Inflammatory macrophage (primary cell): ENCODE measurements around the gene HNRNPA3.
"Not testable (repeated sequence)": the region's sequence is repeated elsewhere in the genome, so short reads cannot be mapped to it uniquely, and the experiment has no call there.

Source experiments
- DNase-seq, 2 donors: peaks; one replicate each; pipeline ENCODE4 v3.0.0-alpha.2; 2020 to 2022

HNRNPA3 gene

GRCh38 chr2:177188482-177189469 is 23.8 kb upstream of the HNRNPA3 start:
- no peak for DNase-seq

GRCh38 chr2:177190941-177191340 is 21.7 kb upstream of the HNRNPA3 start:
- DNase-seq, result no peak

GRCh38 chr2:177192788-177193187 is 19.8 kb upstream of the HNRNPA3 start:
- no peak for DNase-seq

GRCh38 chr2:177193240-177193639 is 19.4 kb upstream of the HNRNPA3 start:
- no peak for DNase-seq

GRCh38 chr2:177195194-177195593 is 17.4 kb upstream of the HNRNPA3 start:
- DNase-seq, result no peak

GRCh38 chr2:177200419-177200818 is 12.2 kb upstream of the HNRNPA3 start:
- DNase-seq, result not testable (repeated sequence)

- no peak for DNase-seq
These were observed 10.7 kb upstream of the HNRNPA3 start for GRCh38 chr2:177201919-177202346.

GRCh38 chr2:177204417-177204816 is 8.2 kb upstream of the HNRNPA3 start:
- no peak for DNase-seq

GRCh38 chr2:177207101-177207500 is 5.5 kb upstream of the HNRNPA3 start:
- no peak for DNase-seq

GRCh38 chr2:177211169-177211568 is 1.4 kb upstream of the HNRNPA3 start:
- no peak for DNase-seq

- no peak for DNase-seq
These were observed 953 bp upstream of the HNRNPA3 start for GRCh38 chr2:177211576-177212105.

- DNase-seq, result peak; percentile 95 to 96
These were observed 580 bp downstream of the HNRNPA3 start for GRCh38 chr2:177212891-177213856.

GRCh38 chr2:177217247-177217843 is 4.8 kb downstream of the HNRNPA3 start:
- no peak for DNase-seq

- not testable (repeated sequence) for DNase-seq
These were observed 7.2 kb downstream of the HNRNPA3 start for GRCh38 chr2:177219787-177220186.

GRCh38 chr2:177221534-177221933 is 8.9 kb downstream of the HNRNPA3 start:
- DNase-seq, result no peak

GRCh38 chr2:177221970-177222369 is 9.4 kb downstream of the HNRNPA3 start:
- DNase-seq, result no peak

- DNase-seq, result not testable (repeated sequence)
These were observed 10.8 kb downstream of the HNRNPA3 start for GRCh38 chr2:177223436-177223835.

GRCh38 chr2:177225965-177226360 is 13.4 kb downstream of the HNRNPA3 start:
- DNase-seq, result no peak

GRCh38 chr2:177229442-177230242 is 17.0 kb downstream of the HNRNPA3 start:
- DNase-seq, result no peak

- no peak for DNase-seq
These were observed 18.7 kb downstream of the HNRNPA3 start for GRCh38 chr2:177231270-177231669.

GRCh38 chr2:177232098-177232704 is 19.6 kb downstream of the HNRNPA3 start:
- no peak for DNase-seq
